Panc1 (cell line): Measurements from ENCODE around the gene CALHM4.
A peak's percentile ranks its signal among the peaks of the same experiment; 100 is the strongest.

Experiments
- CTCF ChIP-seq: fragments of 450-650 bp; IDR thresholded peaks from 2 replicates; pipeline ENCODE4 v1.5.1; 2017; ENCODE audit warnings: mild to moderate bottlenecking
- SIN3A ChIP-seq: IDR thresholded peaks from 2 replicates; pipeline ENCODE4 v1.6.1; 2012; ENCODE audit warnings: low read depth, mild to moderate bottlenecking, low read length, moderate library complexity, borderline replicate concordance; ENCODE audit not compliant: insufficient read depth

GRCh38 chr6:116531675-116532570 is 21.6 kb upstream of the CALHM4 start:
- TF ChIP-seq CTCF (peak; percentile 87), SIN3A (no peak)
